Caco-2 (cell line): ENCODE measurements around the gene PLXNA4. TPM values are rescaled to one million over a fixed set of nuclear protein-coding genes. Genes with fewer than 3 reads are reported as not detected.

Source experiments
- BruUV-seq: library from RNA; stranded (reverse); fragments of 400-500 nt; replicated peaks from 2 replicates; lab custom pipeline; 2021; lab: Mats Ljungman, UMichigan
- CTCF ChIA-PET: fragments of 300-600 bp; sonication (Branson Sonifier 250); formaldehyde crosslinking; loops from one replicate; lab custom pipeline; 2022; ENCODE audit warnings: antibody characterized with exemption; lab: Charles Lee
- POLR2A ChIA-PET: fragments of 300-600 bp; sonication (Branson Sonifier 250); formaldehyde crosslinking; loops from one replicate; lab custom pipeline; 2022; ENCODE audit warnings: antibody characterized with exemption; lab: Charles Lee
- DNase-seq, 2 experiments: peaks; one replicate each; pipeline versions ENCODE4 v3.0.0 to v3.0.0-alpha.2; 2020 to 2022
- H3K27me3 ChIP-seq: replicated peaks from 2 replicates; pipeline ENCODE4 v1.6.0; 2011; ENCODE audit warnings: low read length; ENCODE audit not compliant: control insufficient read depth, insufficient read depth
- H3K36me3 ChIP-seq: 2 replicates; pipeline ENCODE4 v1.5.1; 2011; ENCODE audit warnings: low read length; ENCODE audit not compliant: control insufficient read depth, insufficient read depth
- H3K4me1 ChIP-seq: fragments of 250-450 bp; sonication (Bioruptor Pico); 2 replicates; pipeline ENCODE4 v1.5.1; 2020; ENCODE audit warnings: mild to moderate bottlenecking
- H3K4me3 ChIP-seq: 2 replicates; pipeline ENCODE4 v1.5.1; 2011; ENCODE audit warnings: low read depth, mild to moderate bottlenecking, control low read depth, low read length
- H3K9me3 ChIP-seq: fragments of 250-450 bp; sonication (Bioruptor Pico); 2 replicates; pipeline ENCODE4 v1.5.1; 2020; ENCODE audit warnings: mild to moderate bottlenecking, moderate library complexity
- H3K27ac Mint-ChIP-seq: one replicate; pipeline ENCODE4 v1.8.0; 2022; ENCODE audit warnings: mixed read lengths; ENCODE audit not compliant: unreplicated experiment
- H3K27me3 Mint-ChIP-seq: one replicate; pipeline ENCODE4 v1.8.0; 2022; ENCODE audit warnings: mixed read lengths; ENCODE audit not compliant: insufficient read depth, unreplicated experiment
- H3K36me3 Mint-ChIP-seq: one replicate; pipeline ENCODE4 v1.8.0; 2022; ENCODE audit warnings: mild to moderate bottlenecking, mixed read lengths; ENCODE audit not compliant: insufficient read depth, unreplicated experiment
- H3K4me1 Mint-ChIP-seq: one replicate; pipeline ENCODE4 v1.8.0; 2022; ENCODE audit warnings: low read depth, mixed read lengths; ENCODE audit not compliant: unreplicated experiment
- H3K4me3 Mint-ChIP-seq: one replicate; pipeline ENCODE4 v1.8.0; 2022; ENCODE audit warnings: mild to moderate bottlenecking, moderate library complexity, mixed read lengths; ENCODE audit not compliant: unreplicated experiment
- H3K9me3 Mint-ChIP-seq: one replicate; pipeline ENCODE4 v1.8.0; 2022; ENCODE audit warnings: mixed read lengths; ENCODE audit not compliant: unreplicated experiment
- CTCF ChIP-seq, 2 experiments: fragments of 200-600 bp in 1 of 2; IDR thresholded peaks; 1 replicate in 1 of 2; 2 replicates in 1 of 2; pipeline versions ENCODE4 v1.5.1 to v1.8.0; 2011 to 2022; ENCODE audit warnings: antibody characterized with exemption in 1 of 2, control low read depth in 1 of 2, inconsistent platforms in 1 of 2, low read depth in 1 of 2, low read length in 1 of 2, mild to moderate bottlenecking in 1 of 2, moderate library complexity in 1 of 2; ENCODE audit not compliant: insufficient read depth in 1 of 2, severe bottlenecking in 1 of 2, unreplicated experiment in 1 of 2
- intact Hi-C: fragments of 100-400 bp; cut with micrococcal nuclease; formaldehyde crosslinking; loops from one replicate; pipeline ENCODE4 v1.10.0; 2022; ENCODE audit not compliant: unreplicated experiment
- total RNA-seq: library from RNA; stranded (reverse); gene quantifications from 2 replicates; pipeline ENCODE4 v1.2.3, GENCODE V29; 2022

PLXNA4 gene
- total RNA-seq, 1 experiment from 2014 or later, result 0.43 TPM

- no peak overlapping the region for H3K4me3 ChIP-seq
- Mint-ChIP-seq H3K27ac (no peak overlapping the region), H3K9me3 (no peaks in the 10 kb centered on the region), H3K36me3 (no peaks in the 10 kb centered on the region), H3K4me3 (no peak overlapping the region), H3K27me3 (peaks cover 32% of the 10 kb centered on the region), H3K4me1 (no peaks in the 10 kb centered on the region)
- intact Hi-C loops, result no loop called here
- BruUV-seq, result no TSS peak
- POLR2A ChIA-PET, result no interaction called here
- H3K4me1 ChIP-seq, result no peaks in the 10 kb centered on the region
- no peak for TF ChIP-seq CTCF (IDR thresholded peaks at IDR 0.05; ENCODE audit: insufficient read depth in 1 of 2, low read depth in 1 of 2, low read length in 1 of 2, severe bottlenecking in 1 of 2, unreplicated experiment in 1 of 2)
- peaks cover 3% of the 10 kb centered on the region for H3K27me3 ChIP-seq
- H3K36me3 ChIP-seq, result no peaks in the 10 kb centered on the region
- H3K9me3 ChIP-seq, result no peaks in the 10 kb centered on the region
- no peak for DNase-seq
- CTCF ChIA-PET, result no interaction called here
These were observed 230.6 kb downstream of the PLXNA4 start for GRCh38 chr7:132345543-132346129.

- intact Hi-C loops, result no loop called here
- Histone ChIP-seq H3K36me3 (no peaks in the 10 kb centered on the region), H3K27me3 (peaks cover 3% of the 10 kb centered on the region), H3K4me1 (no peaks in the 10 kb centered on the region), H3K9me3 (no peaks in the 10 kb centered on the region), H3K4me3 (no peak overlapping the region)
- H3K4me1 Mint-ChIP-seq, result no peaks in the 10 kb centered on the region
- H3K36me3 Mint-ChIP-seq, result no peaks in the 10 kb centered on the region
- H3K27me3 Mint-ChIP-seq, result peaks cover 32% of the 10 kb centered on the region
- H3K4me3 Mint-ChIP-seq, result no peak overlapping the region
- POLR2A ChIA-PET, result no interaction called here
- H3K27ac Mint-ChIP-seq, result no peak overlapping the region
- DNase-seq, result no peak
- no peak for TF ChIP-seq CTCF (IDR thresholded peaks at IDR 0.05; ENCODE audit: insufficient read depth in 1 of 2, low read depth in 1 of 2, low read length in 1 of 2, severe bottlenecking in 1 of 2, unreplicated experiment in 1 of 2)
- H3K9me3 Mint-ChIP-seq, result no peaks in the 10 kb centered on the region
- CTCF ChIA-PET, result no interaction called here
- no TSS peak for BruUV-seq
These were observed 231.2 kb downstream of the PLXNA4 start for GRCh38 chr7:132345030-132345429.

GRCh38 chr7:132343199-132343598, 233.1 kb downstream of the PLXNA4 start:
- H3K4me3 ChIP-seq, result no peak overlapping the region
- ChIA-PET CTCF (no interaction called here), POLR2A (no interaction called here)
- H3K4me1 ChIP-seq, result no peaks in the 10 kb centered on the region
- Mint-ChIP-seq H3K27me3 (peaks cover 26% of the 10 kb centered on the region), H3K4me1 (no peaks in the 10 kb centered on the region), H3K4me3 (no peak overlapping the region), H3K36me3 (no peaks in the 10 kb centered on the region), H3K9me3 (no peaks in the 10 kb centered on the region), H3K27ac (no peak overlapping the region)
- no TSS peak for BruUV-seq
- H3K27me3 ChIP-seq, result peaks cover 3% of the 10 kb centered on the region
- no peak for TF ChIP-seq CTCF (IDR thresholded peaks at IDR 0.05; ENCODE audit: insufficient read depth in 1 of 2, low read depth in 1 of 2, low read length in 1 of 2, severe bottlenecking in 1 of 2, unreplicated experiment in 1 of 2)
- H3K9me3 ChIP-seq, result no peaks in the 10 kb centered on the region
- no peak for DNase-seq
- intact Hi-C loops, result no loop called here
- no peaks in the 10 kb centered on the region for H3K36me3 ChIP-seq
